HG02798 (cell line): ENCODE results near the gene PTPRH.
"Not testable (repeated sequence)": the region's sequence is repeated elsewhere in the genome, so short reads cannot be mapped to it uniquely, and the experiment has no call there.

Experiments used
- ATAC-seq: cut with Tn5 transposase; IDR thresholded peaks from one replicate; pipeline ENCODE4 v1.9.1; 2021; ENCODE audit warnings: mild to moderate bottlenecking; ENCODE audit not compliant: unreplicated experiment, poor library complexity

The PTPRH gene

DNA sequence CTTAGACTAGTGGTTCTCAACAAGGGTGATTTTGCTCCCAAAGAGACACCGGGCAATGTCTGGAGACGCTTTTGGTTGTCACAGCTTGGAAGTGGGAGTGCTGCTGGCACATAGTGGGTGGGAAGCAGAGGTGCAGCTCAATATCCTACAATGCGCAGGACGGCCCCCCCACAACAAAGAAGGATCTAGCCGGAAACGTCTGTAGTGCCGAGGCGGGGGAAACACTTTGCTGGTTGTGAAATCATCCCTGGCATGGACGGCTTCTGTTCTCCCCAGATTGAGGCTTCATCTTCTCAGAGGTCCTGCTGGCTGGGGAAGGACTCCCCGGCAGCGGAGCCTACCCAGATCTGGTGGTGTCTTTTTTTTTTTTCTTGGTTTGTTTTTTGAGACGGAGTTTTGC is 15.8 kb downstream of the PTPRH start:
- no peak for ATAC-seq

DNA sequence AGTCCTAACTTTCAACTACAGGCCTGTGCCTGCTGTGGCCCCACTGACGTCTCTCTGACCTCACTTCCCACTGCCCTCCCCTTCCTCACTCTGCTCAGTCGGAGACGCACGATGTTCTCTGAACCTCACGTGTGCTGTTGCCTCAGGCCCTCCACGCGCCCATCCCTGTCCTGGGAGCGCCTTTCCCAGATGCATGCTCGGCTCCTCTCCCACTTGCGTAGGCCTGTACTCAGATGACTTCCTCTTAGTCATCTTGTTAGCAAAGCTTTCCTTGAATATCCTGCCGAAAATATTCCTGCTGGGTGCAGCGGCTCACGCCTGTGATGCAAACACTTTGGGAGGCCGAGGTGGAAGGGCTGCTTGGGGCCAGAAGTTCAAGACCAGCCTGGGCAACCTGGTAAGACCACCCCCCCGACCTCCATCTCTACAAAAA is 19.9 kb downstream of the PTPRH start:
- no peak for ATAC-seq

- no peak for ATAC-seq
Observed at GRCh38 chr19:55188625-55189024, 20.7 kb downstream of the PTPRH start.

DNA sequence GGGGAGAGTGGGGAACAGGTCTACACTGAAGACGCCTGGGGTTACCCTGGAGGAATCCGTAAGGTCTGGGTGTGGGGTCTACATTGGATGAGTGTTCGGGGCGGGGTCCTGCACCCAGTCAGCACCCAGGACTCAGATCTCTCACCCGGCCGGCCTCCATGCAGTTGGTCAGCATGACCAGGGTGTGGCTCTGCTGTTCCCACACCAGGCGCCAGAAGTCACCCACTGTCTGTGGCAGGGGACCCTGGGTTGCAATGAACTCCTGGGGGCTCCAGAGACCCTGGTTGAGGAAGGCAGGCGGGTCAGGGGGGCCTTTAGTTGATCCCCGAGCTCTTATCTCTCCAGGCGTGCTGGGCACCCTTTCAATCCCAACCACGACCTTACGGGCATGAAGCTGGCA is 23.2 kb downstream of the PTPRH start:
- no peak for ATAC-seq

- ATAC-seq = no peak
Observed at GRCh38 chr19:55181740-55182139, 27.6 kb downstream of the PTPRH start.

DNA sequence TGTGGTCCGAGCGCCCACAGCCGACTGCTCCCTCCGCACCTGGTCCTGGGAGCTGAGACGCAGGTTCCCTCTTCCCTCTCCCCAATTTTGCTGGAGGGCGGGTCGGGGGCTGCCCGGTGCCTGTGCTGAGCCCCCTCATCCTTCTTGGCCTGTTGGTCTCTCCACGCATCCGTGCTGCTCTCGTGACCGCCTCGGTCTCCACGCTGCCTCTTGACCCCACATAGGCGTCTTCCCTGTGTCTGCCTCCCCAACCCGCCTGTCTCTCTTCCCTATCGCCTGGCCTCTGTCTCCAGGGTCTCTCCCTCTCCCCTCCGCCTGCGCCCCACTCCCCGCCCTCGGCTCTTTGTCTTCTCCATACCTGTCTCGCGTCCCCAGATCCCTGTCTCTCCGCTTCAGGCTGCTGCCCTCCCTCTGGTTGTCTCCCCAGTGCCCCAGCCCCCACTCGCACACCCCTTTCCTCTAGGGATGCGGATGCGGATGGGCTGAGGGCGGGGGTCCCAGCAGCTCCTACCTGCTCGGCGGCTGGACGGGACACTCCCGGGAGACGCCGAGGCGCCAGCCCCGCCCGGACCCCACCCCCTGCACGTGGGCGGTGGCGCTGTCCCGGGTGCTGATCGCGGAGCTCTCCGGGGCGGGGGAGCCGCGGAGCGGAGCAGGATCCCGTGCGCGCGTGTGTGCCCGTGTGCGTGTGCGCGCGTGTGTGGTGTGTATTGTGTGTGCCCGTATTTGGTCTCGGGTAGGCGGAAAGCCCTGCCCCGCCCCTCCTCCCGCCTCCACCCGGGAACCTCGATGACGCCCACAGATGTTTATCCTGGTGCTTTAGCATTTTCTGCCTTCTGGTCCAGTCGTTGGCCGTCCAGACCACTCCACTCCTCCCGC is 29.5 kb downstream of the PTPRH start, which contains the start of gene SYT5:
SYT5 (minus strand) TSS at position 684 of the 879 bp plus-strand sequence. CDS start 1,248 bp downstream, outside the sequence.
- peak; percentile 23 for ATAC-seq

GRCh38 chr19:55178781-55179599 is 30.3 kb downstream of the PTPRH start:
- peak; percentile 74 for ATAC-seq

GRCh38 chr19:55176076-55176475 is 33.2 kb downstream of the PTPRH start:
- ATAC-seq = no peak

- no peak for ATAC-seq
Observed at GRCh38 chr19:55175117-55175867, 34.0 kb downstream of the PTPRH start.

DNA sequence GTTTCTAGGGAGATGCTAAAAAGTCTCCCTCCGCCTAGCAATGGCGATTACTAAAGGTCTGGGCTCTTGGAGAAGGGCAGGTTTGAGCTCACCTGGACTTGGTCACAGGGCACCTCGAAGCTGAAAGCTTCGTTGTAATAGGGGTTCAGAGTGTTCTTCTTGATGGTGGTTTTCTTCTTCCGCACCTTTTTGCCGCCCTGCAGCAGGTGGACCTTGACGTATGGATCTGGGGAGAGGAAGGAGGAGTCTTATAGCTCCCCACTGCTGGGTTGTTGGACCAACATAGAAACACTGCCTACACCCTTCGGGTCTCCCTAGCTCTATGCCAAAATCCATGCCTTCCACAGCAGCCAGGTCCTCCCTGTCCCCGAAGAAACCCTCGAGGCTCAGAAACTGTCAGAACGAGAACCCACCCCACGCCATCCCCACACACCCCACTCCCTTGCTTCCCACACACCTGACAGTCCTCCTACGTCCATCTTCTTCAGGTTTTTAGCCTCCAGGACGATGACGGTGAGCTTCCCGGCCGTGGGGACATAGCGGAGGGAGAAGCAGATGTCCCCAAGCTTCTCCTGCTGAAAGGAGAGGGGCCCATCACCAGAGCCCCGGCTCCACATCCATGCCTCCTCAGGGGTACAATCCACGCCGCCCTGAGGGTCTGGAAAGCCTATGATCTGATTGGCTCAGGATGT is 34.7 kb downstream of the PTPRH start:
- no peak for ATAC-seq

- no peak for ATAC-seq
Observed at GRCh38 chr19:55173714-55174409, 35.4 kb downstream of the PTPRH start.

- no peak for ATAC-seq
Observed at GRCh38 chr19:55173186-55173713, 36.1 kb downstream of the PTPRH start.

DNA sequence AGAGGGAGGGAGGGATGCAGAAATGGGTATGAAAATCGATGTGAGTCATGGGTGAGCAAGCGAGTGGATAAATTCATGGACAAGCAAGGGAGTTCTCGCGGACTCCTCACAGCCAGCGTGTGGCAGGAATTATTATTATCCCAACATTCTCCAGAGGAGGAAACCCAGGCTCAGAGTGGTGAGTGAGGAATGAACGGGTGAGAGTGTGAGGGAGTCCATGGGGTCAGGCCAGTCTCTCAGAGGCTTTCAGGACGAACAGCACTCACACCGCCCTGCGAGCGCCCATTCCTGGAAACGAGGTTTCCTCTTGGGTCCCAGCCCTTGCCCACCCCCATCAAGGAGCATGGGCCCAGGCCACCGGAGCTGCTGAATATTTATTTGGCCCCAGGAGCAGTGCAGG is 36.6 kb downstream of the PTPRH start:
- ATAC-seq = no peak

- ATAC-seq = not testable (repeated sequence)
Observed at GRCh38 chr19:55172318-55172717, 37.0 kb downstream of the PTPRH start.

DNA sequence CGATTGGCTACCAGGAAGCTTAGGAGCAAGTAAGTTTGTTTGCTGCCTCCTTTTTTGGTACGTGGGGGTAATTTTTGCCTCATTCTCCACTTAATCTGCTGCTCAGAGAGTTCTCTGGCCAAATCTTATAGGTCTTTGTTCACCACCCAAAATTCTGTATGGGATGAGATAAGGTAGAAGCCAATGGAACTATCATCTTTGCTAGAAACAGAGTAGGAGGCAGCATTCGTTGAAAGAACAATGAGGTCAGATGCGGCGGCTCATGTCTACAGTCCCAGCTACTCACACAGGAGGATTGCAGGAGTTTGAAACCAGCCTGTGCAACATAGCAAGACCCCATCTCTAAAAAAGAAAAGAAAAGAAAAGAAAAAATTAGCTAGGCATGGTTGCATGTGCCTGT is 37.9 kb downstream of the PTPRH start:
- no peak for ATAC-seq

DNA sequence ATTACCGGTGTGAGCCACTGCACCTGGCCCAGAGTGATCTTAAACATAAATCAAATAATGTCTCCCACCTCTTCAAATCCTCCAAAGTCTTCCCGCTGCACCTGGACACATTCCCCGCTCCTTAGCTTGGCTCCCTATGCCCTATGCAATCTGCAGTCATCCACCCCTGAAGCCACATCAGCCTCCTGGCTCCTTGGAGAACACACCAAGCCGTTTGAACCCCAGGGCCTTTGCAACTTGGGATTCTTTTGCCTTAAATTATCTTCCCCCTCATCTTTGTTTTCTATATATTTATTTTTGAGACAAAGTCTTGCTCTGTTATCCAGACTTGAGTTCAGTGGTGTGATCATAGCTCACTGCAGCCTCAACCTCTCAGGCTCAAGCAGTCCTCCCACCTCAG is 40.2 kb downstream of the PTPRH start:
- ATAC-seq = no peak

GRCh38 chr19:55166530-55167268 is 42.6 kb downstream of the PTPRH start, which contains the start of gene DNAAF3:
Gene DNAAF3 (minus strand): TSS chr19:55166613. CDS start chr19:55166413, 200 bp downstream.
- ATAC-seq = peak; percentile 61

- peak; percentile 9 for ATAC-seq
Observed at GRCh38 chr19:55165952-55166529, 43.3 kb downstream of the PTPRH start.
